HG02870 (cell line): ENCODE measurements around the gene DDX39B.
"Not testable (repeated sequence)": the region's sequence is repeated elsewhere in the genome, so short reads cannot be mapped to it uniquely, and the experiment has no call there.

ENCODE experiments used
- ATAC-seq: cut with Tn5 transposase; IDR thresholded peaks from one replicate; pipeline ENCODE4 v1.9.1; 2021; ENCODE audit warnings: mild to moderate bottlenecking, moderate library complexity; ENCODE audit not compliant: unreplicated experiment

The DDX39B gene

DNA sequence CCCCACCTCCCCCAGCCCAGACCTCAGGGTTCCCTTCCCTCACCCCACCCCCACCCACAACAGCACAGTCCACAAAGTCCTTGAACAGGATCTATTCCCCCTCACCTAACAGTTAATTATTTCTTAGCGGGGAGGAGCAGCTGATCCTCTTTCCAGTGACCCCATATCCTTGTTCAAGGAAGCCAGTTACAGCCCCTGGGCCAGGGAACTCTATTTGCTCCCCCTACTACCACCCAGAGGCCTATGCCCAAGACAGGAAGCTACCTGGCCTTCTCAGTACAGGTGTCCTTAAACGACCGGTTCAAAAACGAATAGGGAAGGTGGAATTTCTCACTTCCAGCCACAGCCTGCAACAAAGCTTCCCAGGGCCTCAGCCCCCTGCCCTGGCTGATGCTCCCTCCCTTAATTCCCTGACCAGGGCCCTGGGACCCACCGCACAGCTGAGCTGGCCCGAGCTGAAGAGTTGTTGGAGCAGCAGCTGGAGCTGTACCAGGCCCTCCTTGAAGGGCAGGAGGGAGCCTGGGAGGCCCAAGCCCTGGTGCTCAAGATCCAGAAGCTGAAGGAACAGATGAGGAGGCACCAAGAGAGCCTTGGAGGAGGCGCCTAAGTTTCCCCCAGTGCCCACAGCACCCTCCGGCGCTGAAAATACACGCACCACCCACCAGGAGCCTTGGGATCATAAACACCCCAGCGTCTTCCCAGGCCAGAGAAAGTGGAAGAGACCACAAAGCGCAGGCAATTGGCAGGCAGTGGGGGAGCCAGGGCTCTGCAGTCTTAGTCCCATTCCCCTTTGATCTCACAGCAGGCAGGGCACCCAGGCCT lies 12.3 kb downstream of the DDX39B start:
- no peak for ATAC-seq

- ATAC-seq = no peak
Observed at GRCh38 chr6:31528821-31529328, 12.9 kb downstream of the DDX39B start, which contains the start of gene MCCD1. TSS of gene MCCD1 (plus strand) at chr6:31528962. CDS start at chr6:31529015, 53 bp downstream.

DNA sequence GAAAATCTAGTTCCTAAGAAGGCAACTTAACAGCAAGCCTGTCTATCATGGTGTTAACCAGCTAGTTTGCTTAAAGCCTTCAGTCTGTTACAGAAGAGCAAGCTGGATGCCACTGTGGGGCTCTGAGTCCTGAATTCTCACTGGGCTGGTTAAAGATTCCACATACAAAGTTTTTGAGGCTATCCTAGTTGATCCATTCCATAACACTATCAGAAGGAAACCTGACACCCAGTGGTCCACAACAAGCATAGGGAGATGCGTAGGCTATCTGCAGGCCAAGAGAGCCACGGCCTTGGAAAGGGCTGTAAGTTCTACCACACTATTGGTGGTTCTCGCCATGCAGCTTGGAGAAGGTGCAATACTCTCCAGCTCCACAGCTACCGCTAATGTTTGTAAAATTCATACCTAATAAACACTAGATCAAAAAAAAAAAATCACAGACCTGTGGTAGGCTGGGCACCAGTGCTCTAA lies 13.5 kb downstream of the DDX39B start:
- no peak for ATAC-seq

DNA sequence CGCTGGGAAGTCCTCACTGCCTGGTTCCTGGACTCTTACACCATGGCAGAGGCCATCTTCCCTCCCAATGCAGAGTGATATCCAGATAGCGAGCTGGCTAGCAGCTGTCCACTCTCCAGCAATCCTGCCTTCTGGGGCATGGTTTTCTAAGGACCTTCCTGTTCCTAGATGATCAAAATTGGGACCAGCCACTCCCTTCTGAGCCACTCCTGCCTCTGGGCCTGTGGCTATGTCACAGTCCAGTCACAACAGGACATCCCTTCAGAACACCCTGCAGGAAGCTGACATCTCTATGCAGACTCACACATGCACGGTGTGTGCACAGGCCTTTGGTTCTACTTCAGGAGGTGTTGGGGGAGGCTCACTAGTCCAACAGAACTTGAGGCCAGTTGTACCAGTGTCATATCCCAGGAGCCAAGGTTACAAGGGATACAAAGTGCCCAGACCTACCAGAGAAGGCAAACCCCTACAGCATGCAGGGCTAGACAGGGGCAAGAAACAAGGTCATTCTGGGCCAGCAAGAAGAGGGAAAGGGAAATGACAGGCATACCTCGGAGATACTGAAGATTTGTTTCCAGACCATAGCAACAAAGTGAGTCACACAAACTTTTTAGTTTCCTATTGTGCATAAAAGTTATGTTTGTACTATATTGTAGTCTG lies 15.7 kb downstream of the DDX39B start:
- ATAC-seq = no peak

DNA sequence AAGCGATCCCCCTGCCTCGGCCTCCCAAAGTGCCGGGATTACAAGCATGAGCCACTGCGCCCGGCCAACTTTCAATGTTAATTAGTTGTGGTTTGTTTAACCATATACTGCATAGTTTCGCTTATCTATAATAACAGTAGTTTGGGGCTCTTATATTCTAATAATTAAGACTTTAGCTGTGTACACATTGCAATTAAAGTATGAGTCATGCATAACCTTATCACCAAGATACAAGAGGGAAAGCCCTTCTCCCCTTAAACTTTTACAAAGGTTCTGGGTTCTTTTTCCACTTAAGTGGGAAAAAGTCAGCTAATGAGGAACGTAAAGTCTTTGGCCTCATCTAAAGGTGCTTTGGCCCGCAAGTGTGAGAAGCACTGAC lies 16.3 kb downstream of the DDX39B start:
- ATAC-seq = no peak

DNA sequence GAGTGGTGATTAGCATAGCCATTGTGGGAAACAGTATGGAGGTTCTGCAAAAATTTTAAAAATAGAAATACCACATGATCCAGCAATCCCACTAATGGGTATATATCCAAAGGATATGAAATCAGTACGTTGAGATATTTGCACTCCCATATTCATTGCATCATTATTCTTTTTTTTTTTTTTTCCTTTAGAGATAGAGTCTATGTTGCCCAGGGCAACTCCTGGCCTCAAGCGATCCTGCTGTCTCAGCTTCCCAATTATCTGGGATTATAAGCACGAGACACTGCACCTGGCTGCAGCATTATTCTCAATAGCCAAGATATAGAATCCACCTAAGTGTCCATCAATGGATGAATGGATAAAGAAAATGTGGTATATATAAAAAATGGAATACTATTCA lies 20.0 kb downstream of the DDX39B start:
- no peak for ATAC-seq

DNA sequence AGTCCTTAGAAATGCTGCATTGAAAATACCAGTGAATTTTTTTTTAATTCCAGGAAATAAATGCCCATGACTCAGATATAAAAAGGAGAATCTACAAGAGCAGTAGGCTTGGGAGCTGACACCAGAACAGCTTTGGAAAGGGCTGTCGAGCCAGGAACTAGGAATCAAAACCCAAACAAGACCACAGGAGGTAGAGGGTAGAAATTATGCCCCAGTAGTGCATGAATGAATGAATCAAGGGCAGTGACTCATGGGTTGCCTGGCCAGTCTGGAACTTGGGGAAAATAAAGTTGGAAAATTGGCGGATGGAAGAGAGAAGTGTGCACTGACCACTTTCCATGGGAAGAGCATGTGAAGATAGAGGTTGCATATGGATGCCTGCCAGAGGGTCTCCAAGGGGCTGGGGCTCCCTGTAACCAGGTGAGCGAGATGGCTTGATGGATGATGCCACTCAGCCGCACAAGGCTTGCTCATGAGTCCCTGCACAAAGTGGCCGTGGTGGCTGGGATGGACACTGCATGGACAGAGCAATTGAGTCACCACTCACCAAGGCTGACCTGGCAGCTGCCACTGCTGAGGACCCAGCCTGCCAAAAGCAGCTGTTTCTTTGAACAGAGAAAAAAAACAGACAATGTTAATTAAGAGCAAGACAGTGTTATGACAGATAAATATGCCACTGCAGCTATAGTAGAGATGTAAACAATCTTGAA lies 28.2 kb downstream of the DDX39B start:
- ATAC-seq = no peak

DNA sequence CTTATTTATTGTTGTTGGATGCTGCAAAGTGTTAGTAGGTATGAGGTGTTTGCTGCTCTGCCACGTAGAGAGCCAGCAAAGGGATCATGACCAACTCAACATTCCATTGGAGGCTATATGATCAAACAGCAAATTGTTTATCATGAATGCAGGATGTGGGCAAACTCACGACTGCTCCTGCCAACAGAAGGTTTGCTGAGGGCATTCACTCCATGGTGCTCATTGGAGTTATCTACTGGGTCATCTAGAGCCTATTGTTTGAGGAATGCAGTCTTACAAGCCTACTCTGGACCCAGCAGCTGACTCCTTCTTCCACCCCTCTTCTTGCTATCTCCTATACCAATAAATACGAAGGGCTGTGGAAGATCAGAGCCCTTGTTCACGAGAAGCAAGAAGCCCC lies 31.8 kb downstream of the DDX39B start:
- no peak for ATAC-seq

DNA sequence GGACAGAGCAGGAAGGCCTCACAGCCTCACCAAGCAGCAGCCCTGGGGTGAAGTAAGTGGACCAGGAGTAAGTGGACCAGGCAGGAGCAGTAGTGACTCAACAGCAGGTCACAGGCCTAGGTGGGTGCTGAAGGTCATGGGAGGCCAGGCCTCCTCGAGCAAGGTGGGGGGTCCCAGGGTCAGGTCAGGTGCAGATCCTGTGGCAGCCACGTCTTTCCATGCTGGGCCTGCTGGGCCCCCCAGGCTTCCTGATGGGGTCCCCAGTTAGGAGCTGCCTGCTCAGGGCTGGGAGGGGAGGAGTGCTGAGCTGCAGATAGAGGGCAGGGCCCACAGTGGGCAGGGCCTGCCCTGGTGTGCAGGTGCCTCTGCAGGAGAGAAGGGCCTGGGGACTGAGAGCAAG lies 32.8 kb downstream of the DDX39B start:
- ATAC-seq = not testable (repeated sequence)

GRCh38 chr6:31502586-31502985 lies 39.2 kb downstream of the DDX39B start:
- ATAC-seq = no peak

- not testable (repeated sequence) for ATAC-seq
Observed at GRCh38 chr6:31499648-31500047, 42.2 kb downstream of the DDX39B start.

- no peak for ATAC-seq
Observed at GRCh38 chr6:31498748-31499147, 43.1 kb downstream of the DDX39B start.

GRCh38 chr6:31497531-31498476 lies 44.0 kb downstream of the DDX39B start, which contains the start of gene MICB:
TSS of gene MICB (plus strand) at chr6:31498145. CDS start at chr6:31498194, 49 bp downstream.
- ATAC-seq = peak; percentile 51

GRCh38 chr6:31496826-31497225 lies 45.0 kb downstream of the DDX39B start:
- not testable (repeated sequence) for ATAC-seq

DNA sequence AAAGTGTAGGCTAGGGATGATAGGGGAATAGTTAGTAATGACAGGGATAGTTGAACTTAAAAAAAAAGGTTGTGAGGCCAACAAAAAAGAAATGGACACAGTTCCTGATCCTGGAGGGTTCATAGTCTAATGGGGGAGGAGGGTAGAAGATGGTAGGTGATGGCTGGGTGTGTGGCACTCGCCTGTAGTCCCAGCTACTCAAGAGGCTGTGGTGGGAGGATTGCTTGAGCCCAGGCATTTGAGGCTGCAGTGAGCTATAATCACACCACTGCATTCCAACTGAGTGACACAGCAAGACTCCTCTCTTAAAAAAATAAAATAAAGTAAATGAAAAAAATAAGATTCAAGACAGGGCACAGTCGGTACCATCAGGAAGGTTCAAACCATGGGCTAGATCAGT lies 46.2 kb downstream of the DDX39B start:
- ATAC-seq = no peak

DNA sequence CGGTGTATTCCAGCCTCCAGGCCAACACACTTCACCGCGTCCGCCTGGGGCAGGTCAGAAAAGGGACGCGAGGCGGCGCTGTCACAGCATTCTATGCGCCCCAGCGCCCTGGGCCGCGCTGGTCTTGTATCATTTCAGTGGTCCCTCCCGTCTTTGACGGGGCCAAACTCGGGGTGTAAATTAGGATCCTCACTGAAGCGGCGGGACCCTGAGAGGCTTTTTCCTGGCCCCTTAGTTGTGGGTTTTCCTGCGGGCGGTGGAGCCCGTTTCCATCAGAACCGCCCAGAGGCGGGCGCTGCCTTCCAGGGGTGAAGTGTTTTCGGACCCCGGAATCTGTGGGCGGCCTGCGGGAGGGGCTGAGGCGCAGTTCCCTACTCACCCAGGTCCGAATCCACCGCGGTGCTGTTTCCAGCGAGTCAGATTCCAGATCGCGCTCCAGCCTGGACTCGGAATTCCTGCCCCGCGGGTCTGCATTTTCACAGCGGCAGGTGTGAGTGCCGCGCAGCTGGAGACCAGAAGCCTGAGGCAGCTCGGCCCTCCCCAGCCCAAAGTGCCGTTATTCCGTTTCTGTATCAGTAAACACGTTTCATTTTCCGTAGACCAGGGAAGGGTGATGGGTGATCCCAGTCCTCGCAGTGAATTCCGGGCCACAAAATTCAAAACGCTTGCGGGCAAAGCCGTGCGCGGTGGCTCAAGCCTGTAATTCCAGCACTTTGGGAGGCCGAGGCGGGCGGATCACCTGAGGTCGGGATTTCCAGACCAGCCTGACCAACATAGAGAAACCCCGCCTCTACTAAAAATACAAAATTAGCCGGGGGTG lies 47.7 kb downstream of the DDX39B start:
- ATAC-seq = peak; percentile 37

DNA sequence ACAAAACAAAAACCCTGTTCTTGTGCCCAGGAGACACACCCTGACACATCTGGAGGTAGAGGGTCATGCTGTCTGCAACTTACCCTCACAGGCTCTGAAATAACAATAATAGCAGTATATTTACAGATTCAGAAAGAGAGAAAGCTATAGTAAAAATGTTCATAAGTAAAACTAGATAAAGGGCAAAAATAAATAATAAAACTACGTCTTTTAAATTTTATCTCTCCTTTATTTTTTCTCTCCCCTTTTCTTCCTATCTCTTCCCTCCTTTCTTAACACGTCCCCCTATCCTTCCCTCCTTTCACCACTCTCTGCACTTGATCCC lies 48.3 kb downstream of the DDX39B start:
- ATAC-seq = not testable (repeated sequence)

DNA sequence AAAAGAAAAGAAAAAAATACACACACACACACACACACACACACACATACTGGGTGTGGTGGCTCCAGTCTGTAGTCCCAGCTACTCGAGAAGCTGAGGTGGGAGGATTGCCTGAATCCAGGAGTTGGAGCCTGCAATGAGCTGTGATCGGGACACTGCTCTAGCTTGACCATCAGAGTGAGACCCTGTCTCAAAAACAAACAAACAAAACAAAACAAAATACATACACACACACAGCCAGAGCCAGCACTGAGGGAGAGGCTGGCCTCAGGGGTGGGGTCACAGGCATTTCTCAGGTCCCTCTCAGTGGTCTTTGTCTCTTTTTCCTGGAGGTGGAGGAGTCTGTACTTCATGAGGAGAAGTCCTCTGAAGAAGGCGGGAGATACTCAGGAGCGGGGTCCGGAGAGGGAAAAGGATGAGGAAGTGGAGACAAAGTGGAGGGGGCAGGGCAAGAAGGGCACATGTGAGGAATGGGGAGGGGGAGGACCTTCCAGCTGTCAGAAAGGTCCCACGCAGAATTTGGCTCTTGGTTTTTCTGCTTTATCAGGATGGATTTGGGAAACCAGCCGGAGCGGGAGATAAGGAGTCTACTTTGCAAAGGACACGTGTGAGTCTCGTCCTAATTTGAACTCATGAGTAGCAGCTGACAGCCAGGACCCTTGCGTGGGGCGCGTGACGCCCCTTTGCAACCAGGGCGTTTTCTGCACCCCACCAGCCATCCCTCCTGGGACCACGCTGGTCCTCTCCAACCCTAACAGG lies 51.5 kb downstream of the DDX39B start:
- ATAC-seq = no peak

DNA sequence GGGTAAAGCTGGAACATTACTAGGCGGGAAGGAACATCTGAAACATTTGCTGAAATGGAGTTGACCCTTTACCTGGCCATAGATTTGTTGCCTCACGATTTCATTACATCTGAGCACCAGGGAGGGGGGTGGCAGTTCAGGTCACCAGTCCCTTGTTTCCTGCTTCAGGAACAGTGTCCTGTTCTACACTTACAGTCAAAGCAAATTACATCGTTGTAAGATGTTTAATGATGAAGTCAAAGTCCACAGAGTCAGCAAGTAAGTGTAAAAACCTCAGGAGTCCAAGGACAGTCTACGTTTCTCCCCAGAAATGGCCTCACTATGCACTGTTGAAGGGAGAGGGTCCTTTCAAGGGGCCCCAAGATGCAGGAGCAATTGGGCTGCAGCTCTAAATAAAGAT lies 52.7 kb downstream of the DDX39B start:
- ATAC-seq = no peak
